Tibial nerve (tissue), 4 donors: ENCODE measurements around the gene TACSTD2. TPM values are rescaled to one million over a fixed set of nuclear protein-coding genes. Genes with fewer than 3 reads are reported as not detected.
"Not testable (repeated sequence)": the region's sequence is repeated elsewhere in the genome, so short reads cannot be mapped to it uniquely, and the experiment has no call there.

ENCODE experiments used
- DNase-seq, 2 donors: peaks; one replicate each; pipeline ENCODE4 v3.0.0-alpha.2; 2019; ENCODE audit warnings: low spot score in 2 of 2
- H3K27ac ChIP-seq, 4 donors: fragments of 200-600 bp; sonication (generic) in 3 of 4; one replicate each; pipeline ENCODE4 v1.5.1; 2017 to 2019; ENCODE audit warnings: mild to moderate bottlenecking in 1 of 4
- H3K27me3 ChIP-seq, 2 donors: fragments of 200-600 bp; sonication (generic) in 1 of 2; one replicate each; pipeline versions ENCODE4 v1.5.1 to v1.6.0; 2017 to 2019
- H3K36me3 ChIP-seq, 3 donors: fragments of 200-600 bp; sonication (generic); one replicate each; pipeline ENCODE4 v1.5.1; 2018 to 2019
- H3K4me1 ChIP-seq, 4 donors: fragments of 200-600 bp; sonication (generic) in 3 of 4; one replicate each; pipeline ENCODE4 v1.5.1; 2017 to 2019
- H3K4me3 ChIP-seq, 4 donors: fragments of 200-600 bp; sonication (generic) in 3 of 4; one replicate each; pipeline ENCODE4 v1.5.1; 2017 to 2019; ENCODE audit warnings: mild to moderate bottlenecking in 1 of 4, moderate library complexity in 1 of 4
- H3K9me3 ChIP-seq, 4 donors: fragments of 200-600 bp; sonication (generic) in 3 of 4; one replicate each; pipeline ENCODE4 v1.5.1; 2017 to 2019
- EP300 ChIP-seq, 2 donors: sonication (generic); formaldehyde crosslinking; IDR thresholded peaks; one replicate each; pipeline ENCODE4 v1.6.1; 2017; ENCODE audit warnings: antibody characterized with exemption in 2 of 2, mild to moderate bottlenecking in 1 of 2
- POLR2A ChIP-seq, 2 donors: fragments of 450-650 bp; IDR thresholded peaks; one replicate each; pipeline ENCODE4 v1.6.1; 2017; ENCODE audit warnings: antibody characterized with exemption in 2 of 2, mild to moderate bottlenecking in 2 of 2, moderate library complexity in 2 of 2
- WGBS, 2 donors: methylation state at CpG; one replicate each; pipeline ENCODE4 v1.1.5; 2018; 5-methylcytosine and 5-hydroxymethylcytosine counted together
- total RNA-seq, 4 donors: library from RNA; depleted of rRNA; stranded (reverse); fragments of >200 nt; gene quantifications; one replicate each; pipeline ENCODE4 v1.1.0, GENCODE V29; 2016
- TF ChIP-seq, protein P1 (sequence below), 5 experiments: fragments of 200-600 bp in 3 of 5; fragments of 450-650 bp in 2 of 5; sonication (generic) in 3 of 5; IDR thresholded peaks; one replicate each; pipeline ENCODE4 v1.5.1; 2016 to 2019; ENCODE audit warnings: antibody characterized with exemption in 5 of 5, mild to moderate bottlenecking in 3 of 5, moderate library complexity in 2 of 5

The TACSTD2 gene
- total RNA-seq, 4 donors from 2014 or later = 5.3 to 11.6 (median 7.9) TPM

DNA sequence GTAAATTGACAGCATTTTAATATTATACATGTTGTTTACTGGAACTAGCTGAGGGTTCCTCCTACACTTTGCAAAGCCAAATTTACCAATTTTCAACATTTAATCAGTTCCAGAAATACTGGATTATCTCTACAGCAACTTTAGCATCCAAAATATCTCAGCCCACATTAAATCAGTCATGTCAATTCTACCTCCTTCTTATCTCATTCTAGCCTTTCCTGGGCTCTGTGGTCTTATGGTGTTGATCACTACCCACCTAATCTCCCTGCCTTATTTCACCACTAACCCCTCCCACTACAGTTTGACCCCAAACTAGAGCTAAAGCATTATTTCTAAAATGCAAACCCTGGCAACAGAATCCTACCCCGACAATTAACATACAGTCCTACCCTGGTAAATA lies 33.8 kb downstream of the TACSTD2 start:
- DNase-seq = no peak
- Histone ChIP-seq H3K4me1 (peaks cover 0 to 21% (median 11%) of the 10 kb centered on the region in 4 donors), H3K27ac (no peak overlapping the region), H3K36me3 (no peaks in the 10 kb centered on the region), H3K27me3 (no peaks in the 10 kb centered on the region), H3K9me3 (no peaks in the 10 kb centered on the region), H3K4me3 (no peak overlapping the region)
- 92 to 100% methylated on average over 1 of the region's 1 CpG for WGBS, 2 donors
- TF ChIP-seq POLR2A (IDR thresholded peaks at IDR 0.05) = no peak
- TF ChIP-seq, protein P1, sequence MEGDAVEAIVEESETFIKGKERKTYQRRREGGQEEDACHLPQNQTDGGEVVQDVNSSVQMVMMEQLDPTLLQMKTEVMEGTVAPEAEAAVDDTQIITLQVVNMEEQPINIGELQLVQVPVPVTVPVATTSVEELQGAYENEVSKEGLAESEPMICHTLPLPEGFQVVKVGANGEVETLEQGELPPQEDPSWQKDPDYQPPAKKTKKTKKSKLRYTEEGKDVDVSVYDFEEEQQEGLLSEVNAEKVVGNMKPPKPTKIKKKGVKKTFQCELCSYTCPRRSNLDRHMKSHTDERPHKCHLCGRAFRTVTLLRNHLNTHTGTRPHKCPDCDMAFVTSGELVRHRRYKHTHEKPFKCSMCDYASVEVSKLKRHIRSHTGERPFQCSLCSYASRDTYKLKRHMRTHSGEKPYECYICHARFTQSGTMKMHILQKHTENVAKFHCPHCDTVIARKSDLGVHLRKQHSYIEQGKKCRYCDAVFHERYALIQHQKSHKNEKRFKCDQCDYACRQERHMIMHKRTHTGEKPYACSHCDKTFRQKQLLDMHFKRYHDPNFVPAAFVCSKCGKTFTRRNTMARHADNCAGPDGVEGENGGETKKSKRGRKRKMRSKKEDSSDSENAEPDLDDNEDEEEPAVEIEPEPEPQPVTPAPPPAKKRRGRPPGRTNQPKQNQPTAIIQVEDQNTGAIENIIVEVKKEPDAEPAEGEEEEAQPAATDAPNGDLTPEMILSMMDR (IDR thresholded peaks at IDR 0.05) = no peak
- no peak for TF ChIP-seq EP300 (IDR thresholded peaks at IDR 0.05)

- Histone ChIP-seq H3K36me3 (peaks cover 0 to 10% (median 0%) of the 10 kb centered on the region in 3 donors), H3K27ac (no peak overlapping the region), H3K27me3 (no peaks in the 10 kb centered on the region), H3K4me1 (peaks cover 0 to 5% (median 2%) of the 10 kb centered on the region in 4 donors), H3K9me3 (no peaks in the 10 kb centered on the region), H3K4me3 (no peak overlapping the region)
- 69 to 71% methylated on average over 2 of the region's 2 CpGs for WGBS, 2 donors
- DNase-seq = no peak
- no peak for TF ChIP-seq POLR2A (IDR thresholded peaks at IDR 0.05)
- no peak for TF ChIP-seq EP300 (IDR thresholded peaks at IDR 0.05)
- TF ChIP-seq, protein P1 (IDR thresholded peaks at IDR 0.05) = no peak
These were observed 37.5 kb downstream of the TACSTD2 start for GRCh38 chr1:58539553-58539952.

DNA sequence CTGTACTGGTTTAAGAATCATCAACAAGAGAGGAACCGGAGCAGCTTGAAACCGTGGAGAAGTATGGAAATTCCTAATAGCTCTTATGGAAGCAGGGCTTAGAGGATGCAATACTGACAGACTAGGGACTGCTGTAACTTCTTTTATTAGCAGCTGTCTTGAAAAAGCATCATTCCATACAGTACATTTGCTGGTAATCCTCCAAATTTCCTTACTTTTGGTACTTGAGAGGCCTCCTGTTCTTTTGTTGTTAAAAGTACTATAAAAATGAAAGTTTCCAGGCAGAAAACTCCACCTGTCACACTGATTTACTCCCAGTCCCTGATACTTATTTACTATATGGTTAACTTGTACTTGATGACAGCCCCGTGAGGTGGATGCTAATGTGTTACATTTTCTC lies 38.2 kb downstream of the TACSTD2 start:
- Histone ChIP-seq H3K4me1 (no peaks in the 10 kb centered on the region), H3K27me3 (no peaks in the 10 kb centered on the region), H3K27ac (no peak overlapping the region), H3K4me3 (no peak overlapping the region), H3K36me3 (peaks cover 0 to 10% (median 0%) of the 10 kb centered on the region in 3 donors), H3K9me3 (no peaks in the 10 kb centered on the region)
- TF ChIP-seq POLR2A (IDR thresholded peaks at IDR 0.05) = no peak
- TF ChIP-seq, protein P1 (IDR thresholded peaks at IDR 0.05) = no peak
- TF ChIP-seq EP300 (IDR thresholded peaks at IDR 0.05) = no peak
- no peak for DNase-seq
- 82 to 85% methylated on average over 3 of the region's 3 CpGs for WGBS, 2 donors

- H3K27me3 ChIP-seq, DNase-seq, H3K4me3 ChIP-seq, H3K9me3 ChIP-seq, H3K36me3 ChIP-seq, H3K4me1 ChIP-seq, H3K27ac ChIP-seq: not testable (repeated sequence)
- WGBS, 2 donors = 66 to 75% methylated on average over 1 of the region's 1 CpG
These were observed 45.2 kb downstream of the TACSTD2 start for GRCh38 chr1:58531842-58532241.

GRCh38 chr1:58529284-58529683 lies 47.8 kb downstream of the TACSTD2 start:
- Histone ChIP-seq H3K27me3 (no peaks in the 10 kb centered on the region), H3K9me3 (no peaks in the 10 kb centered on the region), H3K36me3 (peaks cover 0 to 14% (median 5%) of the 10 kb centered on the region in 3 donors), H3K4me1 (no peaks in the 10 kb centered on the region), H3K27ac (no peak overlapping the region), H3K4me3 (no peak overlapping the region)
- TF ChIP-seq EP300 (IDR thresholded peaks at IDR 0.05) (no peak), POLR2A (IDR thresholded peaks at IDR 0.05) (no peak)
- TF ChIP-seq, protein P1 (IDR thresholded peaks at IDR 0.05) = no peak
- DNase-seq = no peak
- 97 to 100% methylated on average over 1 of the region's 1 CpG for WGBS, 2 donors

GRCh38 chr1:58528518-58528917 lies 48.5 kb downstream of the TACSTD2 start:
- Histone ChIP-seq H3K4me1 (no peaks in the 10 kb centered on the region), H3K36me3 (peaks cover 0 to 20% (median 5%) of the 10 kb centered on the region in 3 donors), H3K27me3 (no peaks in the 10 kb centered on the region), H3K4me3 (no peak overlapping the region), H3K27ac (no peak overlapping the region), H3K9me3 (no peaks in the 10 kb centered on the region)
- TF ChIP-seq POLR2A (IDR thresholded peaks at IDR 0.05) = no peak
- TF ChIP-seq EP300 (IDR thresholded peaks at IDR 0.05) = no peak
- TF ChIP-seq, protein P1 (IDR thresholded peaks at IDR 0.05) = no peak
- 77% methylated on average over 3 of the region's 3 CpGs for WGBS, 2 donors
- no peak for DNase-seq
